NK-92 treated with Interleukin-12 subunit alpha and Interleukin-12 subunit beta, amount 100 ng/mL, for 24 hours (cell line): ENCODE data around the gene DOP1B.
"Not testable (repeated sequence)": the region's sequence is repeated elsewhere in the genome, so short reads cannot be mapped to it uniquely, and the experiment has no call there.

Experiments used
- DNase-seq: peaks from one replicate; lab custom pipeline; 2025; lab: John Stamatoyannopoulos, UW

Gene DOP1B, protein sequence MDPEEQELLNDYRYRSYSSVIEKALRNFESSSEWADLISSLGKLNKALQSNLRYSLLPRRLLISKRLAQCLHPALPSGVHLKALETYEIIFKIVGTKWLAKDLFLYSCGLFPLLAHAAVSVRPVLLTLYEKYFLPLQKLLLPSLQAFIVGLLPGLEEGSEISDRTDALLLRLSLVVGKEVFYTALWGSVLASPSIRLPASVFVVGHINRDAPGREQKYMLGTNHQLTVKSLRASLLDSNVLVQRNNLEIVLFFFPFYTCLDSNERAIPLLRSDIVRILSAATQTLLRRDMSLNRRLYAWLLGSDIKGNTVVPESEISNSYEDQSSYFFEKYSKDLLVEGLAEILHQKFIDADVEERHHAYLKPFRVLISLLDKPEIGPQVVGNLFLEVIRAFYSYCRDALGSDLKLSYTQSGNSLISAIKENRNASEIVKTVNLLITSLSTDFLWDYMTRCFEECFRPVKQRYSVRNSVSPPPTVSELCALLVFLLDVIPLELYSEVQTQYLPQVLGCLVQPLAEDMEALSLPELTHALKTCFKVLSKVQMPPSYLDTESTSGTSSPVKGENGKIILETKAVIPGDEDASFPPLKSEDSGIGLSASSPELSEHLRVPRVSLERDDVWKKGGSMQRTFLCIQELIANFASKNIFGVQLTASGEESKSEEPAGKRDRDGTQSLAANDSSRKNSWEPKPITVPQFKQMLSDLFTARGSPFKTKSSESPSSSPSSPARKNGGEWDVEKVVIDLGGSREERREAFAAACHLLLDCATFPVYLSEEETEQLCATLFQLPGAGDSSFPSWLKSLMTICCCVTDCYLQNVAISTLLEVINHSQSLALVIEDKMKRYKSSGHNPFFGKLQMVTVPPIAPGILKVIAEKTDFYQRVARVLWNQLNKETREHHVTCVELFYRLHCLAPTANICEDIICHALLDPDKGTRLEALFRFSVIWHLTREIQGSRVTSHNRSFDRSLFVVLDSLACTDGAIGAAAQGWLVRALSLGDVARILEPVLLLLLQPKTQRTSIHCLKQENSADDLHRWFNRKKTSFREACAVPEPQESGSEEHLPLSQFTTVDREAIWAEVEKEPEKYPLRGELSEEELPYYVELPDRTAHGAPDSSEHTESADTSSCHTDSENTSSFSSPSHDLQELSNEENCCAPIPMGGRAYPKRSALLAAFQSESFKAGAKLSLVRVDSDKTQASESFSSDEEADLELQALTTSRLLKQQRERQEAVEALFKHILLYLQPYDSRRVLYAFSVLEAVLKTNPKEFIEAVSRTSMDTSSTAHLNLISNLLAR (N-terminal part only)

GRCh38 chr21:36156815-36157670 is at the start of gene DOP1B:
Gene DOP1B (plus strand): TSS chr21:36156824. CDS start chr21:36164734, 7,910 bp downstream.
- no peak for DNase-seq

DNA sequence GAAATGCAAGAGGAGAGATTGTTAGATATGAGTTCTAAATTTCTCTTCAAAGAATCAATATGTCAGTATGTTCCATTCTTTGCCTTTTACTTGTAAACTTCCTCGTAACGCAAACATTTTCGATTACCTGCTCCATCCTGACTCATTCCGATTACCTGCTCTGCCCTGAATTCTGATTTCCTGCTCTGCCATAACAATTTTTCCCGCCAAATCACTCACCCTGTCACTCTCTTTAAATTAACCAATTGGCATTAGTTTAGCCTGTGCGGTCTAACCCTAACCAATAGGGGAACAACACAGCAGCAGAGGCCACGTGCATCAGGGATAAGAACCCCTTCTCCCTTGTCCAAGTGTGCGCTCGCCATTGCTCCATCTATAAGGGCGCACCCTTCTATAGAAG is 46.8 kb upstream of the DOP1B start:
- no peak for DNase-seq

DNA sequence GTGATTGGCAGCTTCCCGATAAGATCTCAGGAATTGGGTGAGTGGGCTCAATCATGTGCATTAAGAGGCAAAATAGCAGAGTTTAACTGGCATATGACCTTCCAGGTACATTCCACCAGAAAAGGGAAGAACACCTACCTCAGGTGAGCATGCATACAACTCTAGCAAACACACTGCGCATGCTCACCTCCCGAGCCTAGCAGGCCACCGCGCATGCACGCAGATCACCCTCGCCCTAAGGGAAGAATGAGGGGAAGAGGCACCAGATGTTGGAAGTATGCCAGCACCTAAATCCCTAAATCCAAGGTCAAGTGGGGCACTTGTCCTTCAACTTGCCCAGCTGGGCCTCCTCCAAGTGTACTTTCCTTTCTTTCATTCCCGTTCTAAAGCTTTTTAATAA is 45.4 kb upstream of the DOP1B start:
- DNase-seq: no peak

DNA sequence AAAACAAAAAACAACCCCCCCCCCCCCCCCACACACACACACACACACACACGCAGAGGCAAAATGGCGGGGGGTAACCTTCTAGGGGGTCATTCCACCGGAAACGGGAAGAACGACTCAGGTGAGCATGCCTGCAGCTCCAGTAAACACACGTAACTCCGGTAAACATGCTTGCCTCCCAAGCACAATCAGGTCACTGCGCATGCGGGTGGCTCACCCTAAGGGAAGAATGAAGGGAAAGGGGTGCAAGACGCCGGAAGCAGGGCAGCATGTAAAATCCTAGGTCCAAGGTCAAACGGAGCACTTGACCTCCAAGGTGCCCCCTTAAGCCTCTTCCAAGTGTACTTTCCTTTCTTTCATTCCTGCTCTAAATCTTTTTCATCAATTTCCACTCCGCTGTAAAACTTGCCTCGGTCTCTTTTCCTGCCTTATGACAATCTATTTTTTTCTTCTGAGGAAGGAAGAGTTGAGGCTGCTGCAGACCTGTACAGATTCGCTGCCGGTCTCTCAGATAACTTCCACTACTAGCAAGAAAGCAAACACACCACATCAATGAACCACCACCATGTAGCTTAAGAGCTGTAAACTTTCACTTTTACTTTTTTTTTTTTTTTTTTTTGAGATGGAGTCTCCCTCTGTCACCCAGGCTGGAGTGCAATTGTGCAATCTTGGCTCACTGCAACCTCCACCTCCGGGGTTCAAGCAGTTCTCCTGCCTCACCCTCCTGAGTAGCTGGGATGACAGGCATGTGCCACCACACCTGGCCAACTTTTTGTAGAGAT is 42.8 kb upstream of the DOP1B start:
- DNase-seq: no peak

- DNase-seq: no peak
Measured at GRCh38 chr21:36115138-36115730, 41.4 kb upstream of the DOP1B start.

DNA sequence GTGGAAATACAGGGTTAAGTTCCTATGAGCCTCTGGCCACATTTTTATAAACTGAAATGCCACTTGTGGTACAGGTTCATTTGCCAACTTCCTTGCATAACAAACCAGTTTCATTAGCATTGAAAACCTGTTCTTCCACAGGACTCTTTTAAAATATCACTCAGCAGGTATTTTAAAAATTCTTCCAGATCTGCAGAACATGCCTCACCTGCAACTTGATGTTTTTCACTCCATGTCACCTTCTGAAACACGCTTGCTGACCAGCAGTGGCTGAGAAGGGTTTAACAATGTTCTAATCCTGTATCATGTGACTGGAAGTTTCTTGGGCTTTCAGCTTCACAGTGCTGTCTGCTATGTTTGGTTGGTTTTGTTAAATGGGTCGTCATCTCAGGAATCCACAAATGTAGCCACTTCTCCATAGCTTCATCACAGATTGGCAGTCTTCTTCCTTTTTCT is 39.3 kb upstream of the DOP1B start:
- no peak for DNase-seq

DNA sequence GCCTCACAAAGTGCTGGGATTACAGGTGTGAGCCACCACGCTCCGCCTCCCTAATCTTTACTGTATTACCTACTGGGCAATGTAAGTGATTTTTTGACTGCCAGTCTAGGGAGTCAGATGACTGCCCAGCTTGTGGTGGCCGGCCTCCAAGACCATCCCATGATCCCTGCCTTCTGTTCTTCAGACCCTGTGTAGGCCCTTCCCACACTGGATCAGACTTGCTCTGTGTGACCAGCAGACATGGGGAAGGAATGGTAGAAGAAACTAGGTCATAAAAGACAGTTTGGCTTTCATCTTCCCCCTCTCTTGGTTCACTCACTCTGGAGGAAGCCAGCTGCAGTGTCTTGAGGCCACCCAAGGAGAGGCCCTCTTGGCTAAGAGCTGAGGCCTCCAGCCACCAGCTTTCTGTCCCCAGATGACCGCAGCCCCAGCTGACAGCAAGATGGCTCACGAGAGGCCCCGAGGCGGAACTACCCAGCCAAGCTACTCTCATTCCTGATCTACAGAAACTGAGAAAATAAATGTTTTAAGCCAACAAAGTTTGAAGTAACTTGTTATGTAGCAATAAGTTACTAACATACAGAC is 36.2 kb upstream of the DOP1B start:
- DNase-seq: no peak

- DNase-seq: no peak
Measured at GRCh38 chr21:36122977-36123376, 33.6 kb upstream of the DOP1B start.

GRCh38 chr21:36124395-36124794 is 32.2 kb upstream of the DOP1B start:
- DNase-seq: no peak

DNA sequence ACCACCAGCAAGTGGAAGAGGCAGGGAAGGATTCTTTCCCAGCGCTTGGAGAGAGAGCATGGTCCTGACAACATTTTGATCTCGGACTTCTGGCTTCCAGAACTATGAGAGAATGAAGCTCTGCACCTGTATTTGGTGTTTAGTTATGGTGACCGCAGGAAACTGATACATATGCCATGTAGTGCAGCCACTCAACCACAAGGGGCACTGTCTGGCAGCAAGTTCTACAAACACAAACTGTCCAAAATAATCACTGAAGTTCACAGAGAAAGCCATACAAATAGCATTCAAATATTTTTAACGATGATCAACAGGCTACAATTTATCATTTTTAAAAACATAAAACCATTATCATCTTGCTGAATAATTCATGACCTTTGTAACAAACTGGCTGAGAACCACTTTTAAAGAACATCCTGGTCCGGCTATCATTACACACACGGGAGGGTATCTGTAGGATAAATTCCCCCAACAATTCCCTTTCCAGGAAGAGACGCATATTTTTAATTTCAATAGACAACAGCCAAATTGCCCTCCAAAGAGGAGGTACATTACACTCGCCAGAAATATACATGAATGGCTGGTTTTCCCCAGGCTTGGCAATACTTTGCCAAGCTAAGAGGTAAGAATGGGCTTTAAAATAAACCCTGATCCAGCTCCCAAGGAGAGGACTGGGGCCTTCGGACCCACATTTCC is 31.0 kb upstream of the DOP1B start:
- DNase-seq: peak; percentile 5

DNA sequence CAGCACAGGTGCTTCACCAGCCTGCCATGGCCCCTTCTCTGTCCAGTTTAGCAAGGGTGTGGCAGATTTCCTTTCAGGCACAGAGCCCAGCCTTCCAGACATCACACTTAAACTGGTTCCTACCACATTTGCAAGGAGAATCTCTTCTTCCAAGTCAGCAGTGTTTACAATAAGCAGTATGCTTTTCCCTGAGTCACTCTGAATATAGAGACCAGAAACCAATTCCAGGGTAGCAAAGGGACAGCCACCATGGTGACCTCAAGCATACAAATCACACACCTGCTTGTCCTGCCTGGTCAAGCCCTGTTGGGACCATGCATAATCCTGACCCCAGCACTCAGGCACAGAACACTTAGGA is 30.4 kb upstream of the DOP1B start:
- no peak for DNase-seq

DNA sequence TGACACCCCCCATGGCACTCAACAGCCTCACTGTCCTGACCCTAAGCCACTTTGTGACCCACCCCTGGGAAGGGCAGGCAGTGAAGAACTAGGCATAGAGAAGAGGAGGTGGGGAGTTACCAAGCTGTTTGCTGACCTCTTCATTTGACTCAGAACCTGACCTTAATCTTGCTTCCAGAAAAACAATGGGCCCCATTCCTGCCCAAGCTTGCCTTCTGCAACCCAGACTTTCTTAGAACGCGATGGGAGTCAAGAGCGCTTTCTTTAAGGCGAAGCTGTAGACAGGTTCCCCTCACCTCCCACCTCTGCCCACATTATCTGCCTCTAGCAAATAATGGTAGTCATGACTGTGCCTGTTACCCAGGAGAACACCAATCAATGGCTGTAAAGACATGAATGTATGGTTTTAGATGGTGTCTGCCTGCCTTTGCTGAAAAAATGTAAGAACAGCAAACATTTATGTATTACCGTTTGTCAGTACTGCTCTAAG is 30.0 kb upstream of the DOP1B start:
- DNase-seq: no peak

DNA sequence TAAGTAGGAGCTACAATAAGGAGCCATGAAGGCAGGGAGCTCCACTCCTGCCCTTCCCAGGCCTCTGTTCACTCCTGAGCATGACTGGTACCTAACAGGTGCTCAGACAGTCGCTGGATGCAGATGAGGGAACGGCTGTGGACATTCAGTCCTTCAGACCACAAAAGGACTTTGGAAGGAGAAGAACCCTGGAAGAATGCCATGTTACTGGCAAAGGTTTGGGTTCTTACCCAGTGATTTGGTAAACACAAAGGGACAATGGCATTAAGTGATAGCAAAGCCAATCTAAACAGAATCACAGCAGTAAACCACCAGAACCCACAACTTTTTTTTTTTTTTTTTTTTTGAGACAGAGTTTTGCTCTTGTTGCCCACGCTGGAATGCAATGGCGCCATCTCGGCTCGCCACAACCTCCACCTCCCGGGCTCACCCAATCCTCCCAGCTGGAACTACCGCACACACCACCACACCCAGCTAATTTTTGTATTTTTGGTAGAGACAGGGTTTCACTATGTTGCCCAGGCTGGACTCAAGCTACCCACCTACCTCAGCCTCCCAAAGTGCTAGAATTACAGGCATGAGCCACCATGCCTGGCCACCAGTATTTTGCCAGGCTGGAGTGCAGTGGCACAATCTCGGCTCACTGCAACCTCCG is 29.2 kb upstream of the DOP1B start:
- DNase-seq: no peak

DNA sequence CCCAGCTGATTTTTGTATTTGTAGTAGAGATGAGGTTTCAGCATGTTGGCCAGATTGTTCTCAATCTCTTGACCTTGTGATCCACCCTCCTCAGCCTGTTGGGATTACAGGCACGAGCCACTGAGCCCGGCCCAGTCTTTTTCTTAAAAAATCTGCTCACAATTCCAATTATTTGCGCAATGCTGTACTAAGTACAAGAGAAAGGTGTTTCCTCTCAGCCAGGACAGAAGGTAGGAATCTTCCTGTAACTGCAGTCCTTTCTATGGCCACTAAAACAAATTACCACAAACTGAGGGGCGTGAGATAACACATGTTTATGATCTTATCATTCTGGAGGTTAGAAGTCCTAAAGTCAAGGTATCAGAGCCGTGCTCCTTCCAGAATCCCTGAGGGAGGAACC is 28.6 kb upstream of the DOP1B start:
- no peak for DNase-seq

GRCh38 chr21:36129219-36129618 is 27.4 kb upstream of the DOP1B start:
- no peak for DNase-seq

DNA sequence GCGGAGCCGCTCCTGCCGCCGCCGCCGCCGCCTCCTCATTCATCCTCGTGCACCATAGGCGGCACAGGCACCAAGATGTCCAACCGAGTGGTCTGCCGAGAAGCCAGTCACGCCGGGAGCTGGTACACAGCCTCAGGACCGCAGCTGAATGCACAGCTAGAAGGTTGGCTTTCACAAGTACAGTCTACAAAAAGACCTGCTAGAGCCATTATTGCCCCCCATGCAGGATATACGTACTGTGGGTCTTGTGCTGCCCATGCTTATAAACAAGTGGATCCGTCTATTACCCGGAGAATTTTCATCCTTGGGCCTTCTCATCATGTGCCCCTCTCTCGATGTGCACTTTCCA is 26.2 kb upstream of the DOP1B start:
- not testable (repeated sequence) for DNase-seq

- DNase-seq: not testable (repeated sequence)
Measured at GRCh38 chr21:36130839-36131238, 25.8 kb upstream of the DOP1B start.

- no peak for DNase-seq
Measured at GRCh38 chr21:36132696-36133095, 23.9 kb upstream of the DOP1B start.
